Esophagus (tissue), 2 donors: ENCODE data around the gene FAT1. TPM values are rescaled to one million over a fixed set of nuclear protein-coding genes. Genes with fewer than 3 reads are reported as not detected.

ENCODE experiments used
- H3K27ac ChIP-seq, 2 donors: one replicate each; pipeline ENCODE4 v1.5.1; 2013; ENCODE audit warnings: low read depth in 2 of 2, mild to moderate bottlenecking in 2 of 2, inconsistent platforms in 1 of 2, low read length in 1 of 2, moderate library complexity in 1 of 2
- H3K27me3 ChIP-seq, 2 donors: one replicate each; pipeline ENCODE4 v1.6.1; 2013; ENCODE audit warnings: low read length in 2 of 2, control low read depth in 1 of 2, mild to moderate bottlenecking in 1 of 2; ENCODE audit not compliant: insufficient read depth in 2 of 2, control insufficient read depth in 1 of 2
- H3K36me3 ChIP-seq, 2 donors: one replicate each; pipeline ENCODE4 v1.6.1; 2013; ENCODE audit warnings: low read length in 1 of 2; ENCODE audit not compliant: control insufficient read depth in 2 of 2, insufficient read depth in 2 of 2
- H3K4me1 ChIP-seq, 2 donors: one replicate each; pipeline ENCODE4 v1.6.1; 2013; ENCODE audit warnings: low read length in 1 of 2; ENCODE audit not compliant: control insufficient read depth in 2 of 2, insufficient read depth in 2 of 2
- H3K4me3 ChIP-seq, 2 donors: one replicate each; pipeline ENCODE4 v1.5.1; 2013; ENCODE audit warnings: low read length in 2 of 2, mild to moderate bottlenecking in 2 of 2, low read depth in 1 of 2, moderate library complexity in 1 of 2
- H3K9me3 ChIP-seq, 2 donors: one replicate each; pipeline ENCODE4 v1.6.1; 2013; ENCODE audit warnings: mild to moderate bottlenecking in 2 of 2, low read depth in 1 of 2, low read length in 1 of 2, moderate library complexity in 1 of 2; ENCODE audit not compliant: control insufficient read depth in 2 of 2, insufficient read depth in 1 of 2
- WGBS, 2 donors: extraction: QIAGEN DNeasy Blood & Tissue Kit; methylation state at CpG; one replicate each; pipeline ENCODE4 v1.1.7; 2013; 5-methylcytosine and 5-hydroxymethylcytosine counted together
- polyA plus RNA-seq, 2 donors: library from polyadenylated mRNA; stranded (reverse); fragments of 200-250 nt; gene quantifications; one replicate each; pipeline ENCODE4 v1.2.3, GENCODE V29; 2013
- donor health status: healthy with polysubstance abuse.
- donor health status: Bipolar disorder and iron deficiency.

The FAT1 gene
- polyA plus RNA-seq, 2 donors = 11.5 to 21.0 TPM

GRCh38 chr4:186599483-186599882, 124.2 kb downstream of the FAT1 start:
- no peaks in the 10 kb centered on the region for H3K9me3 ChIP-seq
- H3K4me3 ChIP-seq = no peak overlapping the region
- WGBS, 2 donors = 89 to 97% methylated on average over 10 of the region's 10 CpGs
- peaks cover 17 to 18% of the 10 kb centered on the region in 2 donors for H3K36me3 ChIP-seq
- H3K27ac ChIP-seq = no peak overlapping the region
- H3K27me3 ChIP-seq = no peaks in the 10 kb centered on the region
- no peaks in the 10 kb centered on the region for H3K4me1 ChIP-seq

GRCh38 chr4:186598686-186599085, 125.0 kb downstream of the FAT1 start:
- Histone ChIP-seq H3K4me1 (no peaks in the 10 kb centered on the region), H3K36me3 (peaks cover 17 to 18% of the 10 kb centered on the region in 2 donors), H3K27ac (no peak overlapping the region), H3K27me3 (no peaks in the 10 kb centered on the region), H3K4me3 (no peak overlapping the region), H3K9me3 (no peaks in the 10 kb centered on the region)
- whole genome bisulfite sequencing, 2 donors = 90 to 94% methylated on average over 7 of the region's 7 CpGs

- H3K9me3 ChIP-seq = no peaks in the 10 kb centered on the region
- H3K27me3 ChIP-seq = no peaks in the 10 kb centered on the region
- H3K4me1 ChIP-seq = peaks cover 0 to 2% of the 10 kb centered on the region in 2 donors
- no peak overlapping the region for H3K4me3 ChIP-seq
- H3K27ac ChIP-seq = no peak overlapping the region
- 94 to 95% methylated on average over 23 of the region's 23 CpGs for WGBS, 2 donors
- H3K36me3 ChIP-seq = peaks cover 13 to 16% of the 10 kb centered on the region in 2 donors
Measured at GRCh38 chr4:186596850-186597390, 126.7 kb downstream of the FAT1 start.

GRCh38 chr4:186596346-186596745, 127.3 kb downstream of the FAT1 start:
- H3K9me3 ChIP-seq = no peaks in the 10 kb centered on the region
- no peak overlapping the region for H3K27ac ChIP-seq
- WGBS, 2 donors = 95 to 97% methylated on average over 12 of the region's 12 CpGs
- H3K36me3 ChIP-seq = peaks cover 13 to 19% of the 10 kb centered on the region in 2 donors
- no peaks in the 10 kb centered on the region for H3K27me3 ChIP-seq
- peaks cover 0 to 2% of the 10 kb centered on the region in 2 donors for H3K4me1 ChIP-seq
- H3K4me3 ChIP-seq = no peak overlapping the region

- no peak overlapping the region for H3K27ac ChIP-seq
- 78 to 81% methylated on average over 7 of the region's 7 CpGs for WGBS, 2 donors
- H3K4me3 ChIP-seq = no peak overlapping the region
- peaks cover 0 to 2% of the 10 kb centered on the region in 2 donors for H3K4me1 ChIP-seq
- no peaks in the 10 kb centered on the region for H3K27me3 ChIP-seq
- no peaks in the 10 kb centered on the region for H3K9me3 ChIP-seq
- peaks cover 7 to 14% of the 10 kb centered on the region in 2 donors for H3K36me3 ChIP-seq
Measured at GRCh38 chr4:186593587-186593973, 130.1 kb downstream of the FAT1 start.

GRCh38 chr4:186592966-186593586, 130.6 kb downstream of the FAT1 start:
- Histone ChIP-seq H3K27me3 (no peaks in the 10 kb centered on the region), H3K4me1 (peaks cover 0 to 2% of the 10 kb centered on the region in 2 donors), H3K36me3 (peaks cover 8 to 19% of the 10 kb centered on the region in 2 donors), H3K27ac (no peak overlapping the region), H3K4me3 (no peak overlapping the region), H3K9me3 (no peaks in the 10 kb centered on the region)
- 82 to 84% methylated on average over 13 of the region's 13 CpGs for WGBS, 2 donors

- WGBS, 2 donors = 90% methylated on average over 8 of the region's 8 CpGs
- H3K4me3 ChIP-seq = no peak overlapping the region
- H3K36me3 ChIP-seq = peaks cover 8 to 19% of the 10 kb centered on the region in 2 donors
Measured at GRCh38 chr4:186592445-186592844, 131.2 kb downstream of the FAT1 start.

GRCh38 chr4:186591651-186592050, 132.0 kb downstream of the FAT1 start:
- Histone ChIP-seq H3K9me3 (no peaks in the 10 kb centered on the region), H3K4me1 (peaks cover 0 to 2% of the 10 kb centered on the region in 2 donors), H3K27ac (no peak overlapping the region), H3K36me3 (peaks cover 4 to 16% of the 10 kb centered on the region in 2 donors), H3K4me3 (no peak overlapping the region), H3K27me3 (no peaks in the 10 kb centered on the region)
- WGBS, 2 donors = 88 to 92% methylated on average over 6 of the region's 6 CpGs

More at GRCh38 chr4:186592445-186592844, 131.2 kb downstream of the FAT1 start:
- Histone ChIP-seq H3K4me1 (peaks cover 0 to 2% of the 10 kb centered on the region in 2 donors), H3K27ac (no peak overlapping the region), H3K27me3 (no peaks in the 10 kb centered on the region), H3K9me3 (no peaks in the 10 kb centered on the region)

- H3K4me3 ChIP-seq = no peak overlapping the region
- no peak overlapping the region for H3K27ac ChIP-seq
- WGBS, 2 donors = 94 to 95% methylated on average over 20 of the region's 20 CpGs
- H3K36me3 ChIP-seq = peaks cover 4 to 8% of the 10 kb centered on the region in 2 donors
- H3K27me3 ChIP-seq = no peaks in the 10 kb centered on the region
- no peaks in the 10 kb centered on the region for H3K9me3 ChIP-seq
- H3K4me1 ChIP-seq = peaks cover 0 to under 1% of the 10 kb centered on the region in 2 donors
Measured at GRCh38 chr4:186588503-186588902, 135.2 kb downstream of the FAT1 start.
